T-cell (primary cell): ENCODE results near the gene GALT. TPM values are rescaled to one million over a fixed set of nuclear protein-coding genes. Genes with fewer than 3 reads are reported as not detected.
A peak's percentile ranks its signal among the peaks of the same experiment; 100 is the strongest.

Source experiments
- ATAC-seq, 4 experiments: fragments of 200-7000 bp in 3 of 4; fragments of 150-1000 bp in 1 of 4; cut with Tn5 transposase; replicated peaks in 1 of 4; 1 replicate in 3 of 4; 2 replicates in 1 of 4; pipeline ENCODE4 v1.10.0; 2021; ENCODE audit warnings: moderate library complexity in 3 of 4, mild to moderate bottlenecking in 2 of 4, moderate number of reproducible peaks in 1 of 4
- CTCF ChIA-PET, 2 donors: fragments of 300-600 bp; sonication (Branson Sonifier 250); formaldehyde crosslinking; loops; one replicate each; lab custom pipeline; 2022; ENCODE audit warnings: antibody characterized with exemption in 2 of 2; lab: Charles Lee
- POLR2A ChIA-PET, 2 donors: fragments of 300-600 bp; sonication (Branson Sonifier 250); formaldehyde crosslinking; loops; one replicate each; lab custom pipeline; 2022; ENCODE audit warnings: antibody characterized with exemption in 2 of 2; lab: Charles Lee
- DNase-seq, 35 experiments: peaks; one replicate each; pipeline versions ENCODE4 v3.0.0 to v3.0.0-alpha.2; 2013 to 2023
- H3K27ac ChIP-seq: one replicate; pipeline ENCODE4 v1.5.1; 2013; ENCODE audit warnings: low read length
- H3K27me3 ChIP-seq, 2 experiments: replicated peaks in 1 of 2; 1 replicate in 1 of 2; 2 replicates in 1 of 2; pipeline versions ENCODE4 v1.6.1 to v1.7.0; 2013; ENCODE audit warnings: low read length in 1 of 2, mixed read lengths in 1 of 2; ENCODE audit not compliant: control insufficient read depth in 2 of 2, insufficient read depth in 2 of 2; ENCODE audit errors: extremely low read depth in 1 of 2
- H3K36me3 ChIP-seq, 2 donors: 1 replicate in 1 of 2; 2 replicates in 1 of 2; pipeline versions ENCODE4 v1.6.1 to v1.7.0; 2013; ENCODE audit warnings: low read length in 1 of 2; ENCODE audit not compliant: control insufficient read depth in 2 of 2, insufficient read depth in 1 of 2; ENCODE audit errors: extremely low read depth in 1 of 2
- H3K4me1 ChIP-seq, 2 experiments: 1 replicate in 1 of 2; 2 replicates in 1 of 2; pipeline versions ENCODE4 v1.6.1 to v1.7.0; 2013; ENCODE audit warnings: low read length in 2 of 2, mixed read lengths in 1 of 2; ENCODE audit not compliant: insufficient read depth in 2 of 2, control insufficient read depth in 1 of 2; ENCODE audit errors: extremely low read depth in 1 of 2
- H3K4me3 ChIP-seq, 2 donors: 1 replicate in 1 of 2; 2 replicates in 1 of 2; pipeline versions ENCODE4 v1.5.1 to v1.7.0; 2013; ENCODE audit warnings: mild to moderate bottlenecking in 2 of 2, low read length in 1 of 2, moderate library complexity in 1 of 2; ENCODE audit not compliant: control insufficient read depth in 1 of 2; ENCODE audit errors: extremely low read depth in 1 of 2
- H3K9me3 ChIP-seq: 2 replicates; pipeline ENCODE4 v1.7.0; 2013
- H3K27ac Mint-ChIP-seq, 2 donors: one replicate each; pipeline ENCODE4 v1.8.0; 2020 to 2021; ENCODE audit warnings: mild to moderate bottlenecking in 2 of 2, mixed read lengths in 2 of 2
- H3K27me3 Mint-ChIP-seq, 2 donors: one replicate each; pipeline ENCODE4 v1.8.0; 2021 to 2022; ENCODE audit warnings: mixed read lengths in 2 of 2
- H3K36me3 Mint-ChIP-seq: one replicate; pipeline ENCODE4 v1.8.0; 2021; ENCODE audit warnings: mixed read lengths
- H3K4me1 Mint-ChIP-seq, 3 donors: one replicate each; pipeline ENCODE4 v1.8.0; 2020 to 2022; ENCODE audit warnings: mixed read lengths in 3 of 3, mild to moderate bottlenecking in 1 of 3
- H3K4me3 Mint-ChIP-seq, 3 donors: one replicate each; pipeline ENCODE4 v1.8.0; 2020 to 2022; ENCODE audit warnings: mild to moderate bottlenecking in 3 of 3, mixed read lengths in 3 of 3, moderate library complexity in 3 of 3
- H3K9me3 Mint-ChIP-seq, 3 donors: one replicate each; pipeline ENCODE4 v1.8.0; 2020 to 2022; ENCODE audit warnings: mixed read lengths in 3 of 3
- WGBS: methylation state at CpG from one replicate; pipeline ENCODE4 v1.1.5; 2013; ENCODE audit warnings: missing lambda C conversion rate; ENCODE audit not compliant: insufficient coverage; 5-methylcytosine and 5-hydroxymethylcytosine counted together
- total RNA-seq, 35 experiments: library from RNA in 6 of 35; stranded (reverse) in 6 of 35; fragments of 120-200 nt in 1 of 35; gene quantifications; one replicate each; pipeline versions ENCODE4 v1.2.1 to v1.2.4 and lab custom pipeline; 2013 to 2026

GALT gene
- total RNA-seq, 5 donors from 2014 or later (not counting 1 experiment from before 2014, with no cell fraction given), result 177 to 255 (median 215) TPM

GRCh38 chr9:34642679-34643078, 3.8 kb upstream of the GALT start:
- no peak overlapping the region for H3K27ac Mint-ChIP-seq
- ChIA-PET POLR2A (no interaction called here), CTCF (interaction anchor here in 1 of 2 donors (1.0 kb wide), 1 partner anchor 9 kb away, joined by 4 read pairs; no protein-coding TSS in a partner anchor)
- Histone ChIP-seq H3K36me3 (peaks cover 0 to 4% of the 10 kb centered on the region in 2 donors), H3K4me3 (no peak overlapping the region), H3K27ac (no peak overlapping the region), H3K4me1 (peaks cover 10 to 27% of the 10 kb centered on the region in 2 experiments), H3K27me3 (no peaks in the 10 kb centered on the region), H3K9me3 (no peaks in the 10 kb centered on the region)
- DNase-seq, result no peak
- peaks cover under 1% of the 10 kb centered on the region for H3K36me3 Mint-ChIP-seq
- H3K9me3 Mint-ChIP-seq, result no peaks in the 10 kb centered on the region
- ATAC-seq, result no peak
- H3K4me3 Mint-ChIP-seq, result no peak overlapping the region
- H3K4me1 Mint-ChIP-seq, result peaks cover 21 to 29% (median 25%) of the 10 kb centered on the region in 3 donors
- WGBS, result no CpG with 5 or more reads among the region's 1 CpG
- H3K27me3 Mint-ChIP-seq, result no peaks in the 10 kb centered on the region

GRCh38 chr9:34644766-34645314, 1.6 kb upstream of the GALT start:
- Mint-ChIP-seq H3K27ac (no peak overlapping the region), H3K36me3 (peaks cover 19% of the 10 kb centered on the region), H3K9me3 (no peaks in the 10 kb centered on the region), H3K4me1 (peaks cover 26 to 38% (median 31%) of the 10 kb centered on the region in 3 donors), H3K4me3 (no peak overlapping the region), H3K27me3 (no peaks in the 10 kb centered on the region)
- no peak overlapping the region for H3K27ac ChIP-seq
- peaks cover 10 to 30% of the 10 kb centered on the region in 2 experiments for H3K4me1 ChIP-seq
- ChIA-PET CTCF (interaction anchor here in 1 of 2 donors (1.1 to 5.4 kb wide), 2 partner anchors 9 to 19 kb away, joined by 5 to 39 read pairs; partner anchors contain the start of gene CCL27), POLR2A (interaction anchor here in 1 of 2 donors (0.6 to 0.7 kb wide), 2 partner anchors 415 to 1547 kb away, joined by 4 read pairs; no protein-coding TSS in a partner anchor)
- ATAC-seq (no peak), DNase-seq (no peak)
- H3K9me3 ChIP-seq, result no peaks in the 10 kb centered on the region
- H3K27me3 ChIP-seq, result no peaks in the 10 kb centered on the region
- peaks cover 0 to 25% of the 10 kb centered on the region in 2 donors for H3K36me3 ChIP-seq
- H3K4me3 ChIP-seq, result no peak overlapping the region

- Mint-ChIP-seq H3K27me3 (no peaks in the 10 kb centered on the region), H3K9me3 (no peaks in the 10 kb centered on the region), H3K4me1 (peaks cover 28 to 47% (median 32%) of the 10 kb centered on the region in 3 donors), H3K36me3 (peaks cover 21% of the 10 kb centered on the region), H3K4me3 (peak overlapping the region; percentile 91 to 95 (median 94)), H3K27ac (peak overlapping the region; percentile 89 to 90)
- Histone ChIP-seq H3K4me3 (peak overlapping the region; percentile 86 to 94), H3K27ac (peak overlapping the region; percentile 68), H3K36me3 (peaks cover 0 to 45% of the 10 kb centered on the region in 2 donors), H3K9me3 (no peaks in the 10 kb centered on the region), H3K4me1 (peaks cover 10 to 34% of the 10 kb centered on the region in 2 experiments), H3K27me3 (no peaks in the 10 kb centered on the region)
- WGBS, result 0% methylated on average over 6 of the region's 8 CpGs
- DNase-seq, result no peak
- CTCF ChIA-PET, result interaction anchor here (0.6 to 5.4 kb wide), 14 partner anchors 9 to 992 kb away, joined by 3 to 39 read pairs (median 6); partner anchors contain the start of genes CCL27 (in 1 of the 2), DCTN3 (in 1 of the 2) and SIGMAR1 (in 1 of the 2)
- POLR2A ChIA-PET, result interaction anchor here in 1 of 2 donors (1.3 to 1.6 kb wide), 2 partner anchors 9 to 18 kb away, joined by 4 to 5 read pairs; partner anchors contain the start of gene SIGMAR1
- no peak for ATAC-seq
Observed at GRCh38 chr9:34647084-34647403, 569 bp downstream of the GALT start.

- Histone ChIP-seq H3K4me1 (peaks cover 12 to 40% of the 10 kb centered on the region in 2 experiments), H3K27ac (peak overlapping the region; percentile 68), H3K9me3 (no peaks in the 10 kb centered on the region), H3K36me3 (peaks cover 0 to 45% of the 10 kb centered on the region in 2 donors), H3K4me3 (peak overlapping the region; percentile 86 to 94), H3K27me3 (no peaks in the 10 kb centered on the region)
- WGBS, result 66% methylated on average over 10 of the region's 10 CpGs
- Mint-ChIP-seq H3K27ac (peak overlapping the region; percentile 89 to 90), H3K4me1 (peaks cover 34 to 53% (median 38%) of the 10 kb centered on the region in 3 donors), H3K4me3 (peak overlapping the region; percentile 91 to 95 (median 94)), H3K36me3 (peaks cover 21% of the 10 kb centered on the region), H3K9me3 (no peaks in the 10 kb centered on the region), H3K27me3 (no peaks in the 10 kb centered on the region)
- ChIA-PET CTCF (interaction anchor here (0.9 to 5.4 kb wide), 9 partner anchors 10 to 432 kb away, joined by 3 to 39 read pairs (median 8); partner anchors contain the start of genes CCL27 (in 1 of the 2), DCTN3 (in 1 of the 2), FANCG (in 1 of the 2) and SIGMAR1 (in 1 of the 2)), POLR2A (interaction anchor here (0.6 kb wide), 2 partner anchors 8 to 1705 kb away, joined by 3 to 4 read pairs; no protein-coding TSS in a partner anchor)
- DNase-seq, result peak in 1 of 35 experiments; percentile 19
- ATAC-seq, result no peak
Observed at GRCh38 chr9:34647651-34648050, 1.2 kb downstream of the GALT start.

- no peak overlapping the region for H3K4me3 ChIP-seq
- POLR2A ChIA-PET, result no interaction called here
- Mint-ChIP-seq H3K4me3 (peak overlapping the region; percentile 91 to 95 (median 94)), H3K4me1 (peaks cover 44 to 61% (median 45%) of the 10 kb centered on the region in 3 donors), H3K9me3 (no peaks in the 10 kb centered on the region), H3K27me3 (no peaks in the 10 kb centered on the region), H3K27ac (peak overlapping the region; percentile 19 to 25), H3K36me3 (peaks cover 21% of the 10 kb centered on the region)
- CTCF ChIA-PET, result interaction anchor here (1.0 to 5.4 kb wide), 4 partner anchors 10 to 15 kb away, joined by 3 to 39 read pairs (median 5); partner anchors contain the start of genes CCL27 (in 1 of the 2) and SIGMAR1 (in 1 of the 2)
- H3K27me3 ChIP-seq, result no peaks in the 10 kb centered on the region
- peaks cover 0 to 45% of the 10 kb centered on the region in 2 donors for H3K36me3 ChIP-seq
- H3K9me3 ChIP-seq, result no peaks in the 10 kb centered on the region
- 91% methylated on average over 8 of the region's 8 CpGs for WGBS
- ATAC-seq (no peak), DNase-seq (no peak)
- H3K27ac ChIP-seq, result no peak overlapping the region
- peaks cover 12 to 49% of the 10 kb centered on the region in 2 experiments for H3K4me1 ChIP-seq
Observed at GRCh38 chr9:34648673-34649072, 2.2 kb downstream of the GALT start.

GRCh38 chr9:34650816-34651215, 4.3 kb downstream of the GALT start:
- peaks cover 45 to 68% (median 57%) of the 10 kb centered on the region in 3 donors for H3K4me1 Mint-ChIP-seq
- Histone ChIP-seq H3K27me3 (no peaks in the 10 kb centered on the region), H3K4me3 (no peak overlapping the region), H3K4me1 (peaks cover 12 to 49% of the 10 kb centered on the region in 2 experiments), H3K9me3 (no peaks in the 10 kb centered on the region), H3K36me3 (peaks cover 0 to 45% of the 10 kb centered on the region in 2 donors), H3K27ac (no peak overlapping the region)
- WGBS, result 86% methylated on average over 1 of the region's 5 CpGs
- H3K9me3 Mint-ChIP-seq, result no peaks in the 10 kb centered on the region
- H3K36me3 Mint-ChIP-seq, result peaks cover 25% of the 10 kb centered on the region
- ATAC-seq (no peak), DNase-seq (no peak)
- POLR2A ChIA-PET, result interaction anchor here in 1 of 2 donors (0.6 kb wide), 1 partner anchor 488 kb away, joined by 3 read pairs; no protein-coding TSS in a partner anchor
- no peak overlapping the region for H3K4me3 Mint-ChIP-seq
- H3K27me3 Mint-ChIP-seq, result no peaks in the 10 kb centered on the region
- CTCF ChIA-PET, result no interaction called here
- H3K27ac Mint-ChIP-seq, result no peak overlapping the region
